ENCODE measurements around the gene PACSIN1.

- no peak for TF ChIP-seq CTCF (IDR thresholded peaks at IDR 0.05)
- TF ChIP-seq POLR2A (IDR thresholded peaks at IDR 0.05) = no peak
Measured at GRCh38 chr6:34531580-34532201, 65.8 kb downstream of the PACSIN1 start.
